Measurements from ENCODE around the gene ARHGAP26. TPM values are rescaled to one million over a fixed set of nuclear protein-coding genes. Genes with fewer than 3 reads are reported as not detected.

Gene ARHGAP26
- total and polyA plus RNA-seq, 12 donors = 7.5 to 45.8 (median 37.2) TPM

GRCh38 chr5:143080407-143080806 is 310.2 kb downstream of the ARHGAP26 start:
- no peak for ATAC-seq
- DNase-seq = no peak
- H3K27ac ChIP-seq = no peak overlapping the region
- no peaks in the 10 kb centered on the region for H3K27me3 ChIP-seq
- peaks cover 0 to 26% (median 0%) of the 10 kb centered on the region in 9 donors for H3K36me3 ChIP-seq
- H3K9me3 ChIP-seq = no peaks in the 10 kb centered on the region
- intact Hi-C loops (cut with DNase I) = no loop called here
- 96 to 100% methylated on average over 2 of the region's 2 CpGs for WGBS, 2 donors
- H3K4me3 ChIP-seq = no peak overlapping the region
- peaks cover 3 to 47% (median 29%) of the 10 kb centered on the region in 9 donors for H3K4me1 ChIP-seq
- no peak for TF ChIP-seq CTCF (IDR thresholded peaks at IDR 0.05)

DNA sequence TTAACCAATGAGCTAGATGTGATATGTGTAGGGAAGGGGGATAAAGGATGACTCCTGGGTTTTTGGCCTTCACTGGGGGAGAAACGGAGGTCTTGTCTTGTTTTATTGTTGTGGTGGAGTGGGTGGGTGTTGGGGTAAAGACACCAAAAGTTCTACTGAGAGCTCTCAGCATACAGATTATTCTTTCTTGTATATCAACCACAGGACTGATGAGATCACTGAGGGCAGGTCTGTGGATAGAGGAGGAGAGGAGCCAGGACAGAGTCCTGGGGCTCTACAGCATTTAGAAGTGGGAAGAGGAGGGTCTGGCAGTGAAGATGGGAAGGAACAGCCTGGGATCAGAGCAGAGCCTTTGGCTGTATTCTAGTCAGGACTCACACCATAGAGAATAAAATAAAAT is 310.8 kb downstream of the ARHGAP26 start:
- ATAC-seq = no peak
- H3K4me3 ChIP-seq = no peak overlapping the region
- intact Hi-C loops (cut with DNase I) = no loop called here
- DNase-seq = no peak
- H3K9me3 ChIP-seq = no peaks in the 10 kb centered on the region
- 98 to 100% methylated on average over 1 of the region's 1 CpG for WGBS, 2 donors
- H3K27me3 ChIP-seq = no peaks in the 10 kb centered on the region
- H3K36me3 ChIP-seq = peaks cover 0 to 20% (median 0%) of the 10 kb centered on the region in 9 donors
- no peak for TF ChIP-seq CTCF (IDR thresholded peaks at IDR 0.05)
- no peak overlapping the region for H3K27ac ChIP-seq
- peaks cover 5 to 53% (median 32%) of the 10 kb centered on the region in 9 donors for H3K4me1 ChIP-seq

DNA sequence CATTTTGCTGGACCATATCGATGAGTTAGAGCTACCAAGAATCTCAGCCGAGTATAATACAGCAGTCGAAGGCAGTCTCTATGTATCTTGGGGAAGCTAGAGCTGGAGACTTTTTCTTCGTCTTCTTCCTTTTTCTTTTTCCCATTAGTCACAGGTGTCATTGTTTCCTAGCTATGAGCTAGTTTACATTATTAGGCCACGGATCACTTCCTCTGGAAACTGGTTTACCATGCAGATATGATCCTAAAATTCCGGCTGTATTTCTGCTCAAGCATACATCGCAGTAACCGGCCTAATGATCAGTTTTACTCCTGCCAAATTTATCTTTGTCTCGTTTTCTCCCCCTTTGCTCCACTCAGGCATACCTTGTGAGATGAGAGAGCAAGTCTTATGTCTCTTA is 312.8 kb downstream of the ARHGAP26 start:
- no peaks in the 10 kb centered on the region for H3K27me3 ChIP-seq
- H3K36me3 ChIP-seq = peaks cover 0 to 22% (median 0%) of the 10 kb centered on the region in 9 donors
- no peaks in the 10 kb centered on the region for H3K9me3 ChIP-seq
- DNase-seq (no peak), ATAC-seq (no peak)
- 74 to 75% methylated on average over 9 of the region's 9 CpGs for WGBS, 2 donors
- intact Hi-C loops (cut with DNase I) = no loop called here
- no peak for TF ChIP-seq CTCF (IDR thresholded peaks at IDR 0.05)
- no peak overlapping the region for H3K4me3 ChIP-seq
- H3K27ac ChIP-seq = no peak overlapping the region
- peaks cover 4 to 54% (median 32%) of the 10 kb centered on the region in 9 donors for H3K4me1 ChIP-seq

GRCh38 chr5:143084407-143084806 is 314.2 kb downstream of the ARHGAP26 start:
- intact Hi-C loops (cut with DNase I) = no loop called here
- Histone ChIP-seq H3K36me3 (peaks cover 0 to 31% (median 0%) of the 10 kb centered on the region in 9 donors), H3K9me3 (no peaks in the 10 kb centered on the region), H3K27ac (peak overlapping the region in 5 of 10 donors; percentile 2 to 37 (median 15)), H3K27me3 (no peaks in the 10 kb centered on the region), H3K4me3 (no peak overlapping the region), H3K4me1 (peaks cover 3 to 44% (median 30%) of the 10 kb centered on the region in 9 donors)
- TF ChIP-seq CTCF (IDR thresholded peaks at IDR 0.05) = no peak
- peak in 5 of 8 donors; percentile 25 to 70 (median 50) for ATAC-seq
- 77 to 80% methylated on average over 9 of the region's 9 CpGs for WGBS, 2 donors
- no peak for DNase-seq

Data from heart right ventricle (tissue), 16 donors.